GM12801 (cell line): Measurements from ENCODE around the gene OR1S2.

ENCODE experiments used
- CTCF ChIP-seq: IDR thresholded peaks from one replicate; pipeline ENCODE4 v1.5.1; 2011; ENCODE audit warnings: control low read depth; ENCODE audit not compliant: insufficient read length; ENCODE audit errors: extremely low read depth

Gene OR1S2

GRCh38 chr11:58195939-58196338 is 8.0 kb downstream of the OR1S2 start:
- no peak for TF ChIP-seq CTCF

- no peak for TF ChIP-seq CTCF
Observed at GRCh38 chr11:58193391-58193790, 10.6 kb downstream of the OR1S2 start.

GRCh38 chr11:58192229-58192628 is 11.7 kb downstream of the OR1S2 start:
- TF ChIP-seq CTCF = no peak

GRCh38 chr11:58188770-58189169 is 15.2 kb downstream of the OR1S2 start, which contains the start of gene OR9Q2:
TSS of gene OR9Q2 (plus strand) at chr11:58189070. CDS start at chr11:58190491, 1,421 bp downstream.
- TF ChIP-seq CTCF = no peak

- no peak for TF ChIP-seq CTCF
Observed at GRCh38 chr11:58186938-58187337, 17.0 kb downstream of the OR1S2 start.

GRCh38 chr11:58179648-58180047 is 24.3 kb downstream of the OR1S2 start:
- TF ChIP-seq CTCF = no peak

- no peak for TF ChIP-seq CTCF
Observed at GRCh38 chr11:58178444-58178843, 25.5 kb downstream of the OR1S2 start.
